ENCODE data around the gene MED13L. TPM values are rescaled to one million over a fixed set of nuclear protein-coding genes. Genes with fewer than 3 reads are reported as not detected.

Gene MED13L
- total RNA-seq, 2 experiments from 2014 or later: 25.7 to 40.1 TPM

DNA sequence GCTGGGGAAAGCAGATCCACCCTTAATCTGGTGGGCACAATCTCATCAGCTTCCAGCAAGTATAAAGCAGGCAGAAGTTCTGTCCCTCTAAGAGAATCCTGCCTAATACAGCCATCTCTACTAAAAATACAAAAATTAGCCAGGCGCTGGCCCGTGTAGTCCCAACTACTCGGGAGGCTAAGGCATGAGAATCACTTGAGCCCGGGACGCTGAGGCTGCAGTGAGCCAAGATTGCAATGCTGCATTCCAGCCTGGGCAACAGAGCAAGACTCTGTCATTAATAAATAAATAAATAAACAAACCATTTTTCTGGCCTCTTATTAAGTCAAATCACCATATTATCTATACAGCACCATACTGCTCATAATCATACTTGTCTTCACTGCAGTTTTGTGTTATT is 111.2 kb downstream of the MED13L start:
- CTCF ChIA-PET (ENCODE audit: unreplicated experiment): no interaction called here
- Histone ChIP-seq H3K9me2 (ENCODE audit: insufficient read depth, low read length) (no peaks in the 10 kb centered on the region), H3K9me3 (ENCODE audit: low read length) (no peaks in the 10 kb centered on the region), H3K27ac (ENCODE audit: low read depth, low read length, poor library complexity, severe bottlenecking) (no peak overlapping the region), H3K79me2 (ENCODE audit: insufficient read depth, low read depth, low read length) (no peaks in the 10 kb centered on the region), H4K20me1 (ENCODE audit: insufficient read depth, low read length) (peaks cover 30% of the 10 kb centered on the region), H3K4me1 (ENCODE audit: insufficient read depth, low read length, poor library complexity, severe bottlenecking) (no peaks in the 10 kb centered on the region), H3K4me3 (ENCODE audit: low read depth, low read length, poor library complexity, severe bottlenecking) (no peak overlapping the region), H2AFZ (ENCODE audit: low read length) (no peak overlapping the region), H3K4me2 (ENCODE audit: low read length) (no peak overlapping the region), H3K36me3 (ENCODE audit: insufficient read depth, low read length) (no peaks in the 10 kb centered on the region)
- POLR2A ChIA-PET: no interaction called here
- no peak for DNase-seq (ENCODE audit: low spot score)
- intact Hi-C loops (cut with micrococcal nuclease; ENCODE audit: unreplicated experiment): no loop called here
- BruUV-seq (replicated peaks): no TSS peak
- no peak for TF ChIP-seq EZH2phosphoT487 (IDR thresholded peaks at IDR 0.05; ENCODE audit: borderline replicate concordance, low read depth, low read length)
- TF ChIP-seq, protein P1, sequence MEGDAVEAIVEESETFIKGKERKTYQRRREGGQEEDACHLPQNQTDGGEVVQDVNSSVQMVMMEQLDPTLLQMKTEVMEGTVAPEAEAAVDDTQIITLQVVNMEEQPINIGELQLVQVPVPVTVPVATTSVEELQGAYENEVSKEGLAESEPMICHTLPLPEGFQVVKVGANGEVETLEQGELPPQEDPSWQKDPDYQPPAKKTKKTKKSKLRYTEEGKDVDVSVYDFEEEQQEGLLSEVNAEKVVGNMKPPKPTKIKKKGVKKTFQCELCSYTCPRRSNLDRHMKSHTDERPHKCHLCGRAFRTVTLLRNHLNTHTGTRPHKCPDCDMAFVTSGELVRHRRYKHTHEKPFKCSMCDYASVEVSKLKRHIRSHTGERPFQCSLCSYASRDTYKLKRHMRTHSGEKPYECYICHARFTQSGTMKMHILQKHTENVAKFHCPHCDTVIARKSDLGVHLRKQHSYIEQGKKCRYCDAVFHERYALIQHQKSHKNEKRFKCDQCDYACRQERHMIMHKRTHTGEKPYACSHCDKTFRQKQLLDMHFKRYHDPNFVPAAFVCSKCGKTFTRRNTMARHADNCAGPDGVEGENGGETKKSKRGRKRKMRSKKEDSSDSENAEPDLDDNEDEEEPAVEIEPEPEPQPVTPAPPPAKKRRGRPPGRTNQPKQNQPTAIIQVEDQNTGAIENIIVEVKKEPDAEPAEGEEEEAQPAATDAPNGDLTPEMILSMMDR (conservative IDR thresholded peaks at IDR 0.05; ENCODE audit: low read length): no peak

DNA sequence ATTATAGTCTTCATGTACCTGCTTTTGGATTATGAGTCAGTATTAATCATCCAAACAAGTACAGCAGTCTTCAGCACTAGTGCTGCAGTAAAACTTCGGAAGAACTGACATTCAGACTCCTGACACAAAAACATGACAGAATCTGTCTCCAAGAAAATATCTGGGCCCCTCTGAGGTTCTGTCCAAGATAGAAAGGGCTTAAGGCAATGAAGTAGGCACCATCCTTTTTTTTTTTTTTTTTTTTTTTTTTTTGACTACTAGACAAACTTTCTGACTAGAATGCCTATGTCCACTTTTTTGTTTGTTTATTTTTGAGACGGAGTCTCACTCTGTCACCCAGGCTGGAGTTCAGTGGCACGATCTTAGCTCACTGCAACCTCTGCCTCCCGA is 112.5 kb downstream of the MED13L start:
- ChIA-PET POLR2A (interaction anchor here (0.6 to 0.7 kb wide), 2 partner anchors 31 to 54 kb away, joined by 3 to 4 read pairs; no protein-coding TSS in a partner anchor), CTCF (ENCODE audit: unreplicated experiment) (no interaction called here)
- no peak overlapping the region for H2AFZ ChIP-seq (ENCODE audit: low read length)
- BruUV-seq (replicated peaks): no TSS peak
- H3K36me3 ChIP-seq (ENCODE audit: insufficient read depth, low read length): no peaks in the 10 kb centered on the region
- no peak for DNase-seq (ENCODE audit: low spot score)
- intact Hi-C loops (cut with micrococcal nuclease; ENCODE audit: unreplicated experiment): no loop called here
- no peak overlapping the region for H3K4me3 ChIP-seq (ENCODE audit: low read depth, low read length, poor library complexity, severe bottlenecking)
- no peak overlapping the region for H3K4me2 ChIP-seq (ENCODE audit: low read length)
- no peaks in the 10 kb centered on the region for H3K9me3 ChIP-seq (ENCODE audit: low read length)
- H3K79me2 ChIP-seq (ENCODE audit: insufficient read depth, low read depth, low read length): no peaks in the 10 kb centered on the region
- H4K20me1 ChIP-seq (ENCODE audit: insufficient read depth, low read length): peaks cover 30% of the 10 kb centered on the region
- TF ChIP-seq, protein P1 (conservative IDR thresholded peaks at IDR 0.05; ENCODE audit: low read length): no peak
- TF ChIP-seq EZH2phosphoT487 (IDR thresholded peaks at IDR 0.05; ENCODE audit: borderline replicate concordance, low read depth, low read length): no peak
- H3K9me2 ChIP-seq (ENCODE audit: insufficient read depth, low read length): no peaks in the 10 kb centered on the region
- no peak overlapping the region for H3K27ac ChIP-seq (ENCODE audit: low read depth, low read length, poor library complexity, severe bottlenecking)
- no peaks in the 10 kb centered on the region for H3K4me1 ChIP-seq (ENCODE audit: insufficient read depth, low read length, poor library complexity, severe bottlenecking)

DNA sequence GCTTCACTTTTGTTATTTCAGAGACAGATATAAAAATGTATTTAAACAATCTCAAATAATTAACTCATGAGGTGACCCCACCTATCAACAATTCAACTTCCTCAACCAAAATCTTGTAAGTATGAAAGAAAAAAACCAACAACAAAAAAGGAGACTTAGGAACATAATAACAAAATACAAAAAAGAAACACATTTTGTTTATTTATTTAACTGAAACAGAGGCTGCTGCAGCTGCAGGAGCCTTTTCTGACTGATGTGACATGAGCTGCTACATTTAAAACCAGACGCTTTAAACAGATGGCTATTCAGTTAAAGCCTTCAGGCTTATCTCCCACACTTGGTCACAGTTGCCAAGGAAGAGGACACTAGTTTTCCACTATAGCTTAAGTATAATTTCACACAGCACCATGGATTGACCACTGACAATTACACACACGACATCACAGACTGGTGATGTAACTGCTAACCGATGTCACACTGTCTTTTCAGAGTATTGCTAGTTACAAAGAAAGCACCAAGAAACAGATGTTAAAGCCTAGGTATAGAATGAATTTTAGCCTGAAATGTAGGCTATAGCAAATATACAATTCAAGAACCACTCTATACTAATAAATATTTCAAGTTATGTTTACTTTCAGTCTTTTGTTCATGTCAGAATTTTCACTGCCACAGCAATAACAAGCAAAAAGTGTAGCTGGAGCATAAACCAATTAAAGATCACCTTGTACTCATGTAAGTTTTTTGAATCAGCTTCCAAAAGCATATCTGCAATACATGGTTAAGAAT is 113.0 kb downstream of the MED13L start:
- DNase-seq (ENCODE audit: low spot score): no peak
- H3K4me1 ChIP-seq (ENCODE audit: insufficient read depth, low read length, poor library complexity, severe bottlenecking): no peaks in the 10 kb centered on the region
- TF ChIP-seq, protein P1 (conservative IDR thresholded peaks at IDR 0.05; ENCODE audit: low read length): no peak
- no peak for TF ChIP-seq EZH2phosphoT487 (IDR thresholded peaks at IDR 0.05; ENCODE audit: borderline replicate concordance, low read depth, low read length)
- BruUV-seq (replicated peaks): no TSS peak
- H3K4me3 ChIP-seq (ENCODE audit: low read depth, low read length, poor library complexity, severe bottlenecking): no peak overlapping the region
- no peak overlapping the region for H3K4me2 ChIP-seq (ENCODE audit: low read length)
- ChIA-PET POLR2A (interaction anchor here (0.6 to 0.8 kb wide), 3 partner anchors 11 to 54 kb away, joined by 3 to 4 read pairs (median 3); no protein-coding TSS in a partner anchor), CTCF (ENCODE audit: unreplicated experiment) (no interaction called here)
- peaks cover 30% of the 10 kb centered on the region for H4K20me1 ChIP-seq (ENCODE audit: insufficient read depth, low read length)
- H3K79me2 ChIP-seq (ENCODE audit: insufficient read depth, low read depth, low read length): no peaks in the 10 kb centered on the region
- H2AFZ ChIP-seq (ENCODE audit: low read length): no peak overlapping the region
- H3K27ac ChIP-seq (ENCODE audit: low read depth, low read length, poor library complexity, severe bottlenecking): no peak overlapping the region
- H3K9me3 ChIP-seq (ENCODE audit: low read length): no peaks in the 10 kb centered on the region
- H3K9me2 ChIP-seq (ENCODE audit: insufficient read depth, low read length): no peaks in the 10 kb centered on the region
- intact Hi-C loops (cut with micrococcal nuclease; ENCODE audit: unreplicated experiment): no loop called here
- H3K36me3 ChIP-seq (ENCODE audit: insufficient read depth, low read length): no peaks in the 10 kb centered on the region

Measured in OCI-LY7 (cell line).